Fibroblast of lung (primary cell): ENCODE measurements around the gene PAQR7. TPM values are rescaled to one million over a fixed set of nuclear protein-coding genes. Genes with fewer than 3 reads are reported as not detected.

Source experiments
- DNase-seq, 2 donors: peaks; one replicate each; pipeline versions ENCODE4 v3.0.0 to v3.0.0-alpha.2; 2010; ENCODE audit warnings: low read depth in 2 of 2
- H2AFZ ChIP-seq: 2 replicates; pipeline ENCODE4 v1.5.1; 2012; ENCODE audit warnings: low read length, control low read depth, inconsistent platforms
- H3K27ac ChIP-seq: 2 replicates; pipeline ENCODE4 v1.5.1; 2011; ENCODE audit warnings: low read length, control low read depth; ENCODE audit not compliant: insufficient read depth
- H3K27me3 ChIP-seq: 2 replicates; pipeline ENCODE4 v1.5.1; 2011; ENCODE audit warnings: mild to moderate bottlenecking, low read length; ENCODE audit not compliant: control insufficient read depth, insufficient read depth
- H3K36me3 ChIP-seq: 2 replicates; pipeline ENCODE4 v1.5.1; 2011; ENCODE audit warnings: low read length; ENCODE audit not compliant: control insufficient read depth, insufficient read depth
- H3K4me1 ChIP-seq: 2 replicates; pipeline ENCODE4 v1.5.1; 2011; ENCODE audit warnings: low read length; ENCODE audit not compliant: control insufficient read depth, insufficient read depth; ENCODE audit errors: extremely low read depth
- H3K4me2 ChIP-seq: 2 replicates; pipeline ENCODE4 v1.5.1; 2011; ENCODE audit warnings: low read length, control low read depth; ENCODE audit not compliant: insufficient read depth; ENCODE audit errors: extremely low read depth
- H3K4me3 ChIP-seq, 4 experiments: fragments of 200-600 bp in 1 of 4; sonication (generic) in 1 of 4; replicated peaks in 1 of 4; 2 replicates each; pipeline ENCODE4 v1.5.1; 2011 to 2016; ENCODE audit warnings: low read length in 4 of 4, low read depth in 3 of 4, mild to moderate bottlenecking in 3 of 4, control low read depth in 2 of 4, inconsistent platforms in 1 of 4, mixed read lengths in 1 of 4; ENCODE audit not compliant: insufficient read depth in 1 of 4; ENCODE audit errors: control extremely low read depth in 1 of 4
- H3K79me2 ChIP-seq: 2 replicates; pipeline ENCODE4 v1.5.1; 2012; ENCODE audit warnings: mild to moderate bottlenecking, low read length, inconsistent platforms; ENCODE audit not compliant: control insufficient read depth, insufficient read depth
- H3K9ac ChIP-seq: 2 replicates; pipeline ENCODE4 v1.5.1; 2011; ENCODE audit warnings: mild to moderate bottlenecking, low read length, control low read depth; ENCODE audit not compliant: insufficient read depth
- H3K9me3 ChIP-seq: 2 replicates; pipeline ENCODE4 v1.5.1; 2012; ENCODE audit warnings: low read depth, low read length; ENCODE audit not compliant: control insufficient read depth, insufficient read depth
- H4K20me1 ChIP-seq: 2 replicates; pipeline ENCODE4 v1.5.1; 2011; ENCODE audit warnings: low read length; ENCODE audit not compliant: control insufficient read depth, insufficient read depth; ENCODE audit errors: extremely low read depth
- CTCF ChIP-seq, 2 donors: IDR thresholded peaks in 1 of 2; conservative IDR thresholded peaks in 1 of 2; 1 replicate in 1 of 2; 2 replicates in 1 of 2; pipeline ENCODE4 v1.5.1; 2011 to 2012; ENCODE audit warnings: low read length in 2 of 2, control low read depth in 1 of 2, inconsistent platforms in 1 of 2, low read depth in 1 of 2, mild to moderate bottlenecking in 1 of 2
- EZH2 ChIP-seq: IDR thresholded peaks from 2 replicates; pipeline ENCODE4 v1.5.1; 2012; ENCODE audit warnings: low read length, control low read depth, mild to moderate bottlenecking; ENCODE audit errors: missing control alignments
- polyA plus RNA-seq, 2 donors: library from polyadenylated mRNA; depleted of rRNA in 1 of 2; stranded (reverse) in 1 of 2; unstranded in 1 of 2; fragments of >200 nt; gene quantifications; 2 replicates each; pipeline ENCODE4 v1.2.1, GENCODE V29; 2011 to 2012; ENCODE audit warnings: missing spikeins in 1 of 2
- total RNA-seq: library from RNA; depleted of rRNA; stranded (reverse); fragments of >200 nt; gene quantifications from 2 replicates; pipeline ENCODE4 v1.2.1, GENCODE V29; 2014

PAQR7 gene
- total and polyA plus RNA-seq, 2 donors (not counting 1 experiment from before 2014, with no cell fraction given), result 12.8 to 15.9 TPM

GRCh38 chr1:25869909-25870606 lies 5.5 kb downstream of the PAQR7 start:
- H3K27ac ChIP-seq, result no peak overlapping the region
- DNase-seq, result no peak
- H3K79me2 ChIP-seq, result no peaks in the 10 kb centered on the region
- no peak overlapping the region for H3K4me3 ChIP-seq
- no peak overlapping the region for H2AFZ ChIP-seq
- peaks cover 20% of the 10 kb centered on the region for H3K4me1 ChIP-seq
- no peaks in the 10 kb centered on the region for H3K27me3 ChIP-seq
- H3K9ac ChIP-seq, result no peak overlapping the region
- peaks cover 7% of the 10 kb centered on the region for H3K36me3 ChIP-seq
- TF ChIP-seq EZH2 (no peak), CTCF (conservative IDR thresholded peaks at IDR 0.05 in 1 of 2, IDR thresholded peaks at IDR 0.05 in 1 of 2; ENCODE audit: low read depth in 1 of 2, low read length in 2 of 2) (no peak)
- no peaks in the 10 kb centered on the region for H3K9me3 ChIP-seq
- H4K20me1 ChIP-seq, result no peaks in the 10 kb centered on the region
- H3K4me2 ChIP-seq, result no peak overlapping the region

GRCh38 chr1:25867210-25867991 lies 8.1 kb downstream of the PAQR7 start:
- Histone ChIP-seq H3K9me3 (no peaks in the 10 kb centered on the region), H3K27ac (no peak overlapping the region), H3K4me3 (no peak overlapping the region), H3K4me1 (peaks cover 10% of the 10 kb centered on the region), H3K79me2 (no peaks in the 10 kb centered on the region), H3K27me3 (no peaks in the 10 kb centered on the region), H2AFZ (no peak overlapping the region), H3K36me3 (peaks cover 11% of the 10 kb centered on the region), H3K4me2 (no peak overlapping the region), H4K20me1 (no peaks in the 10 kb centered on the region), H3K9ac (no peak overlapping the region)
- TF ChIP-seq CTCF (conservative IDR thresholded peaks at IDR 0.05 in 1 of 2, IDR thresholded peaks at IDR 0.05 in 1 of 2; ENCODE audit: low read depth in 1 of 2, low read length in 2 of 2) (no peak), EZH2 (no peak)
- no peak for DNase-seq

GRCh38 chr1:25866288-25866687 lies 9.2 kb downstream of the PAQR7 start:
- H2AFZ ChIP-seq, result no peak overlapping the region
- no peak overlapping the region for H3K4me2 ChIP-seq
- TF ChIP-seq EZH2, result no peak
- TF ChIP-seq CTCF (conservative IDR thresholded peaks at IDR 0.05 in 1 of 2, IDR thresholded peaks at IDR 0.05 in 1 of 2; ENCODE audit: low read depth in 1 of 2, low read length in 2 of 2), result no peak
- H3K4me3 ChIP-seq, result no peak overlapping the region
- H3K36me3 ChIP-seq, result peaks cover 12% of the 10 kb centered on the region
- H3K4me1 ChIP-seq, result peaks cover 2% of the 10 kb centered on the region
- no peaks in the 10 kb centered on the region for H4K20me1 ChIP-seq
- no peak for DNase-seq
- H3K9ac ChIP-seq, result no peak overlapping the region
- H3K9me3 ChIP-seq, result no peaks in the 10 kb centered on the region
- H3K27me3 ChIP-seq, result no peaks in the 10 kb centered on the region
- H3K79me2 ChIP-seq, result no peaks in the 10 kb centered on the region
- H3K27ac ChIP-seq, result no peak overlapping the region
